Right ventricle myocardium superior (tissue), 1 donor: ENCODE measurements around the gene TKT. TPM values are rescaled to one million over a fixed set of nuclear protein-coding genes. Genes with fewer than 3 reads are reported as not detected.

Experiments used
- ATAC-seq: fragments of 200-7000 bp; cut with Tn5 transposase; one replicate; pipeline ENCODE4 v1.9.1; 2020; ENCODE audit warnings: mild to moderate bottlenecking; ENCODE audit not compliant: poor library complexity
- DNase-seq: peaks from one replicate; pipeline ENCODE4 v3.0.0-alpha.2; 2020
- intact Hi-C: fragments of 100-400 bp; cut with DNase I; formaldehyde crosslinking; loops from one replicate; pipeline ENCODE4 v1.11.2; 2022
- total RNA-seq: library from RNA; stranded (reverse); fragmentation: NEBNext Ultra II Directional; extraction: Animal tissue kit (Norgen Biotek cat#: 25700); gene quantifications from one replicate; pipeline ENCODE4 v1.2.1, GENCODE V29; 2021
- donor health status: DM: no; HTN: yes; CAD: no; lungs with severe emphysema.

TKT gene
- total RNA-seq, 1 donor from 2014 or later: 43.6 TPM

- no peak for DNase-seq
- intact Hi-C loops: no loop called here
- no peak for ATAC-seq
These were observed 40.0 kb downstream of the TKT start for GRCh38 chr3:53215816-53216215.

GRCh38 chr3:53213276-53213675 lies 42.5 kb downstream of the TKT start:
- peak; percentile 4 for DNase-seq
- intact Hi-C loops: no loop called here
- no peak for ATAC-seq

- peak; percentile 17 for DNase-seq
- intact Hi-C loops: no loop called here
These were observed 43.8 kb downstream of the TKT start for GRCh38 chr3:53211706-53212702.

GRCh38 chr3:53202331-53203015 lies 53.3 kb downstream of the TKT start:
- intact Hi-C loops: no loop called here
- ATAC-seq (no peak), DNase-seq (peak; percentile 25)

More at GRCh38 chr3:53211706-53212702, 43.8 kb downstream of the TKT start:
- no peak for ATAC-seq

GRCh38 chr3:53200501-53201498 lies 55.0 kb downstream of the TKT start:
- ATAC-seq: no peak
- peak; percentile 9 for DNase-seq
- intact Hi-C loops: no loop called here

- DNase-seq: peak; percentile 13
- intact Hi-C loops: loop anchor here (5.0 kb wide), 1 partner anchor 68 kb away; the partner anchor contains the start of gene RFT1
- no peak for ATAC-seq
These were observed 56.0 kb downstream of the TKT start for GRCh38 chr3:53199834-53200233.

GRCh38 chr3:53198996-53199395 lies 56.8 kb downstream of the TKT start:
- ATAC-seq (no peak), DNase-seq (peak; percentile 5)
- intact Hi-C loops: loop anchor here (5.0 kb wide), 1 partner anchor 67 kb away; the partner anchor contains the start of gene RFT1

GRCh38 chr3:53198256-53198977 lies 57.4 kb downstream of the TKT start:
- peak; percentile 26 for DNase-seq
- ATAC-seq: no peak
- intact Hi-C loops: loop anchor here (5.0 kb wide), 1 partner anchor 66 kb away; the partner anchor contains the start of gene RFT1

GRCh38 chr3:53196575-53197407 lies 59.0 kb downstream of the TKT start:
- intact Hi-C loops: loop anchor here (2.0 to 5.0 kb wide), 2 partner anchors 64 to 82 kb away; partner anchors contain the start of gene RFT1
- ATAC-seq: no peak
- peak; percentile 44 for DNase-seq

- peak; percentile 83 for ATAC-seq
- intact Hi-C loops: loop anchor here (2.0 to 5.0 kb wide), 2 partner anchors 64 to 81 kb away; partner anchors contain the start of gene RFT1
- DNase-seq: peak; percentile 68
These were observed 59.9 kb downstream of the TKT start for GRCh38 chr3:53195602-53196574.

- ATAC-seq (no peak), DNase-seq (peak; percentile 32)
- intact Hi-C loops: loop anchor here (5.0 kb wide), 1 partner anchor 63 kb away; the partner anchor contains the start of gene RFT1
These were observed 60.8 kb downstream of the TKT start for GRCh38 chr3:53195066-53195450.

- ATAC-seq (peak; percentile 24), DNase-seq (peak; percentile 76)
- intact Hi-C loops: loop anchor here (5.0 kb wide), 1 partner anchor 62 kb away; the partner anchor contains the start of gene RFT1
These were observed 61.4 kb downstream of the TKT start for GRCh38 chr3:53194210-53195065.

GRCh38 chr3:53193466-53194209 lies 62.2 kb downstream of the TKT start:
- peak; percentile 32 for ATAC-seq
- intact Hi-C loops: no loop called here
- DNase-seq: peak; percentile 55

- no peak for DNase-seq
- intact Hi-C loops: no loop called here
- ATAC-seq: no peak
These were observed 63.2 kb downstream of the TKT start for GRCh38 chr3:53192608-53193007.
